NT2/D1 (cell line): Measurements from ENCODE around the gene ROPN1L.

Experiments
- DNase-seq: peaks from one replicate; pipeline ENCODE4 v3.0.0-alpha.2; 2011; ENCODE audit warnings: low read depth, low spot score
- H3K27me3 ChIP-seq: 2 replicates; pipeline ENCODE4 v1.6.0; 2011; ENCODE audit warnings: mild to moderate bottlenecking; ENCODE audit not compliant: insufficient read length, insufficient read depth
- H3K36me3 ChIP-seq: 2 replicates; pipeline ENCODE4 v1.6.1; 2011; ENCODE audit warnings: mild to moderate bottlenecking, low read length, mixed read lengths; ENCODE audit not compliant: insufficient read depth, insufficient read length
- H3K4me1 ChIP-seq: 2 replicates; pipeline ENCODE4 v1.5.1; 2011; ENCODE audit not compliant: insufficient read depth, insufficient read length
- H3K4me3 ChIP-seq: 2 replicates; pipeline ENCODE4 v1.5.1; 2011; ENCODE audit warnings: low read depth; ENCODE audit not compliant: insufficient read length
- H3K9ac ChIP-seq: 2 replicates; pipeline ENCODE4 v1.6.0; 2011; ENCODE audit warnings: low read depth; ENCODE audit not compliant: insufficient read length
- H3K9me3 ChIP-seq: 2 replicates; pipeline ENCODE4 v1.5.1; 2011; ENCODE audit warnings: mild to moderate bottlenecking, low read length; ENCODE audit not compliant: insufficient read depth
- SUZ12 ChIP-seq: IDR thresholded peaks from 2 replicates; pipeline ENCODE4 v1.6.1; 2011; ENCODE audit not compliant: insufficient read length, insufficient read depth; ENCODE audit errors: extremely low read depth
- YY1 ChIP-seq: IDR thresholded peaks from 2 replicates; pipeline ENCODE4 v1.6.1; 2011; ENCODE audit not compliant: insufficient read length, insufficient read depth
- ZNF274 ChIP-seq: IDR thresholded peaks from 2 replicates; pipeline ENCODE4 v1.6.1; 2011; ENCODE audit warnings: mild to moderate bottlenecking, low read depth, low read length

ROPN1L gene

GRCh38 chr5:10498350-10498749, 56.7 kb downstream of the ROPN1L start:
- Histone ChIP-seq H3K36me3 (no peaks in the 10 kb centered on the region), H3K9me3 (peaks cover 19% of the 10 kb centered on the region; the same call in 1 of the 2 replicates), H3K4me3 (no peak overlapping the region), H3K27me3 (no peaks in the 10 kb centered on the region), H3K4me1 (peaks cover 2% of the 10 kb centered on the region), H3K9ac (no peak overlapping the region)
- no peak for TF ChIP-seq SUZ12
- TF ChIP-seq ZNF274 = no peak
- no peak for TF ChIP-seq YY1
- DNase-seq = no peak

DNA sequence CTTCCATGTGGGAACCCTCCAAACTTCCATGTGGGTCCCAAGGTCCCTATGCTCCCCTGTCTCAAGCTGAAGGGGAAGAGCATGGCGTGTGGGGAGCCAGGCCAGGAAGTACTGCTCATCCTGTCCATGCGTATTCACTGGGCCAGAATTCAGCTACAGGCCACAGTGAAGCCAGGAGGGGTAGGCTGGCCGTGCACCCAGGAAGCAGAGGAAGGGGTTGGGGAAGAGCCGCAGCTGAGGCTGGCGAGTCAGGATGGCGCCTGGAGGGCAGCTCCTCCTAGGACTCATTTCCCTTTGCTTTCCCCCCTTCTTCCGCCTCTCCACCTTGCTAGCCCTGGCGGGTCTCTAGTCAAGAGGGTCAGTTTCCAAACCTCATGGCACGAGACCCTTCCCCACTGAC, 57.4 kb downstream of the ROPN1L start:
- no peak for TF ChIP-seq ZNF274
- no peak for TF ChIP-seq YY1
- no peak for TF ChIP-seq SUZ12
- no peaks in the 10 kb centered on the region for H3K36me3 ChIP-seq
- H3K9ac ChIP-seq = no peak overlapping the region
- no peaks in the 10 kb centered on the region for H3K27me3 ChIP-seq
- H3K4me1 ChIP-seq = peaks cover 2% of the 10 kb centered on the region
- H3K9me3 ChIP-seq = peaks cover 12% of the 10 kb centered on the region; the same call in 1 of the 2 replicates
- DNase-seq = no peak
- no peak overlapping the region for H3K4me3 ChIP-seq

GRCh38 chr5:10499776-10500175, 58.1 kb downstream of the ROPN1L start:
- Histone ChIP-seq H3K9me3 (peaks cover 5% of the 10 kb centered on the region; the same call in 1 of the 2 replicates), H3K9ac (no peak overlapping the region), H3K27me3 (no peaks in the 10 kb centered on the region), H3K4me1 (peaks cover 2% of the 10 kb centered on the region), H3K4me3 (no peak overlapping the region), H3K36me3 (no peaks in the 10 kb centered on the region)
- no peak for DNase-seq
- no peak for TF ChIP-seq SUZ12
- no peak for TF ChIP-seq ZNF274
- no peak for TF ChIP-seq YY1

GRCh38 chr5:10500669-10501068, 59.0 kb downstream of the ROPN1L start:
- no peak overlapping the region for H3K9ac ChIP-seq
- H3K4me3 ChIP-seq = no peak overlapping the region
- DNase-seq = no peak
- no peaks in the 10 kb centered on the region for H3K27me3 ChIP-seq
- no peaks in the 10 kb centered on the region for H3K9me3 ChIP-seq
- TF ChIP-seq YY1 = no peak
- TF ChIP-seq ZNF274 = no peak
- no peak for TF ChIP-seq SUZ12
- H3K4me1 ChIP-seq = peaks cover 2% of the 10 kb centered on the region
- no peaks in the 10 kb centered on the region for H3K36me3 ChIP-seq

DNA sequence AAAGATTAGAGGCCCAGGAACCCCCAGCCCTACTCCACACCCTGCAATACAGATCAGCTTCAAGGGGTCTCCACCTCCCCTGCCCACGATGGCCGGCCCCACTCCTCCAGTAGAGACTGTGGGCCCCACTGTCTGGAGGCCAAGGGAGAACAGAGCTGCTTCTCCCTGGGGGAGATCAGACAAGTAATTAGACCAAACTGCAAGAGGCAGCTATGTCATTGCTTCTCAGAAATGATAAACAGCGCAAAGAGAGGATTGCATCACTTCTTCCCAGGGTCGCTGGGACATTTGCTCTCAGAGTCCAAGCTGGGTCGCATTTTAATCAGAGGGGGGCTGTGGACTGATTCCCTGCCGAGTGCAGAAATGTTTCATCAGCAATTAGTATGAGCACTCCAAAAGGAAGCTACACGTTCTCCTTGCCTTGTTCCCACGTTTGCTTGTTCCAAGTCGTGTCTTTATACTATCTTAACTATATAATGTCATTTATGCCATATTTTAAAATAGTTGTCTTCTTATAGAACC, 59.9 kb downstream of the ROPN1L start:
- TF ChIP-seq ZNF274 = no peak
- no peak for TF ChIP-seq YY1
- TF ChIP-seq SUZ12 = no peak
- peaks cover 2% of the 10 kb centered on the region for H3K4me1 ChIP-seq
- no peaks in the 10 kb centered on the region for H3K36me3 ChIP-seq
- no peaks in the 10 kb centered on the region for H3K27me3 ChIP-seq
- DNase-seq = no peak
- no peaks in the 10 kb centered on the region for H3K9me3 ChIP-seq
- no peak overlapping the region for H3K4me3 ChIP-seq
- no peak overlapping the region for H3K9ac ChIP-seq

- H3K36me3 ChIP-seq = no peaks in the 10 kb centered on the region
- DNase-seq = no peak
- peaks cover 2% of the 10 kb centered on the region for H3K4me1 ChIP-seq
These were observed 60.5 kb downstream of the ROPN1L start for GRCh38 chr5:10502130-10502529.

DNA sequence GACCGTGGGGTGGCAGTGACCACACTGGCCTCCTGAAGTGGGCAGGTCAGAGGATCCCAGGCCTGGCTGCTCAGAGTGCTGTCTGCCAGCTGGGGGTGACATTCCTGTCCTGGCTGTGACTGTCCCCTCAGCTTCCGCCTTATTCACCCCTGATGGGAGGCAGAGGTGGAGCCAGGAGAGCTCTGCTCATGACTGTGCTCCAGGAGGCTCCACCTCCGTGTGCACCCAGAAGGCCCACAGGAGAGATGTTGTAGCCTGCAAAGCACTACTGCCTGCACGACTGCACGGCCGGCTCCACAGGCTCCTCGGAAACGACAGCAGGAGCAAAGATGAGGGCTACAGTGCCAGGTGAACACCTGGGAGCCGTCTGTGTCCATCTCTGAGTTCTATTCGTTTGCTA, 60.9 kb downstream of the ROPN1L start:
- H3K27me3 ChIP-seq = no peaks in the 10 kb centered on the region
- no peak for DNase-seq

More at GRCh38 chr5:10502130-10502529, 60.5 kb downstream of the ROPN1L start:
- no peaks in the 10 kb centered on the region for H3K9me3 ChIP-seq
- no peaks in the 10 kb centered on the region for H3K27me3 ChIP-seq
- H3K4me3 ChIP-seq = no peak overlapping the region
- no peak for TF ChIP-seq ZNF274
- TF ChIP-seq SUZ12 = no peak
- no peak overlapping the region for H3K9ac ChIP-seq

GRCh38 chr5:10503321-10503720, 61.6 kb downstream of the ROPN1L start:
- H3K9ac ChIP-seq = no peak overlapping the region
- H3K9me3 ChIP-seq = no peaks in the 10 kb centered on the region
- no peaks in the 10 kb centered on the region for H3K27me3 ChIP-seq
- no peak overlapping the region for H3K4me3 ChIP-seq
- DNase-seq = no peak
- TF ChIP-seq ZNF274 (no peak), SUZ12 (no peak), YY1 (no peak)
- H3K36me3 ChIP-seq = no peaks in the 10 kb centered on the region
- peaks cover 2% of the 10 kb centered on the region for H3K4me1 ChIP-seq

More for the DNA sequence above, 60.9 kb downstream of the ROPN1L start:
- Histone ChIP-seq H3K4me1 (peaks cover 2% of the 10 kb centered on the region), H3K9ac (no peak overlapping the region), H3K4me3 (no peak overlapping the region), H3K9me3 (no peaks in the 10 kb centered on the region), H3K36me3 (no peaks in the 10 kb centered on the region)
- TF ChIP-seq YY1 (no peak), ZNF274 (no peak), SUZ12 (no peak)
